ENCODE results near the gene GUCY2D. TPM values are rescaled to one million over a fixed set of nuclear protein-coding genes. Genes with fewer than 3 reads are reported as not detected.
"Not testable (repeated sequence)": the region's sequence is repeated elsewhere in the genome, so short reads cannot be mapped to it uniquely, and the experiment has no call there.

Gene GUCY2D
- total RNA-seq (under 1 TPM in 2 of 7 donors, not detected in 5; 0.07 to 0.43 TPM), polyA plus RNA-seq (under 1 TPM in 1 of 3 donors, not detected in 2; 0.03 TPM)
- long read RNA-seq, donor 1, result 0 reads
- long read RNA-seq, donor 2, result 0 reads

- Histone ChIP-seq H3K27me3 (replicated peaks in 1 of 7) (peaks cover 11 to 83% (median 33%) of the 10 kb centered on the region in 7 donors), H3K9me3 (no peaks in the 10 kb centered on the region), H3K4me1 (peaks cover 6 to 25% (median 17%) of the 10 kb centered on the region in 6 donors), H3K27ac (no peak within 1 kb of the TSS), H3K36me3 (no peaks in the 10 kb centered on the region), H3K4me3 (peak within 1 kb of the TSS in 6 of 8 donors; percentile 1 to 59 (median 18))
- intact Hi-C loops (cut with DNase I; ENCODE audit: low total_unique reads), result no loop called here
- DNase-seq, result peak; percentile 87
- no peak for TF ChIP-seq CTCF (IDR thresholded peaks at IDR 0.05 in 8 of 11, conservative IDR thresholded peaks at IDR 0.05 in 3 of 11)
- no peak for TF ChIP-seq POLR2A (IDR thresholded peaks at IDR 0.05)
- TF ChIP-seq POLR2AphosphoS5 (IDR thresholded peaks at IDR 0.05), result no peak
- WGBS, 5 donors, result 4 to 14% (median 5%) methylated on average over 12 to 18 of the region's 18 CpGs
Observed at GRCh38 chr17:8001976-8002720, at the start of gene GUCY2D. Gene GUCY2D, plus strand, starts transcription at chr17:8002615. Its CDS starts 433 bp downstream, at chr17:8003048.

GRCh38 chr17:7953266-7953665 lies 49.1 kb upstream of the GUCY2D start:
- H3K27ac ChIP-seq; intact Hi-C loops (cut with DNase I; ENCODE audit: low total_unique reads); H3K4me3 ChIP-seq; DNase-seq; H3K9me3 ChIP-seq; H3K27me3 ChIP-seq (replicated peaks in 1 of 7): not testable (repeated sequence)
- 93 to 97% (median 96%) methylated on average over 13 of the region's 13 CpGs for WGBS, 5 donors
- peaks cover 0 to 20% (median 0%) of the 10 kb centered on the region in 6 donors for H3K4me1 ChIP-seq
- H3K36me3 ChIP-seq, result peaks cover 0 to 23% (median 13%) of the 10 kb centered on the region in 6 donors

- Histone ChIP-seq H3K27me3 (replicated peaks in 1 of 7) (peaks cover 0 to 9% (median 3%) of the 10 kb centered on the region in 7 donors), H3K27ac (no peak overlapping the region), H3K4me3 (no peak overlapping the region), H3K9me3 (no peaks in the 10 kb centered on the region), H3K4me1 (peaks cover 0 to 23% (median 0%) of the 10 kb centered on the region in 6 donors), H3K36me3 (no peaks in the 10 kb centered on the region)
- no peak for DNase-seq
- TF ChIP-seq POLR2AphosphoS5 (IDR thresholded peaks at IDR 0.05) (no peak), POLR2A (IDR thresholded peaks at IDR 0.05) (no peak), CTCF (IDR thresholded peaks at IDR 0.05 in 8 of 11, conservative IDR thresholded peaks at IDR 0.05 in 3 of 11) (no peak)
- intact Hi-C loops (cut with DNase I; ENCODE audit: low total_unique reads), result no loop called here
- WGBS, 5 donors, result 77 to 89% (median 79%) methylated on average over 13 of the region's 13 CpGs
Observed at GRCh38 chr17:7955414-7956227, 46.8 kb upstream of the GUCY2D start.

GRCh38 chr17:7956228-7956965 lies 46.0 kb upstream of the GUCY2D start:
- Histone ChIP-seq H3K9me3 (no peaks in the 10 kb centered on the region), H3K4me1 (peaks cover 0 to 17% (median 0%) of the 10 kb centered on the region in 6 donors), H3K36me3 (no peaks in the 10 kb centered on the region), H3K27ac (no peak overlapping the region), H3K27me3 (replicated peaks in 1 of 7) (peaks cover 0 to 16% (median 5%) of the 10 kb centered on the region in 7 donors), H3K4me3 (no peak overlapping the region)
- TF ChIP-seq CTCF (IDR thresholded peaks at IDR 0.05 in 8 of 11, conservative IDR thresholded peaks at IDR 0.05 in 3 of 11), result no peak
- TF ChIP-seq POLR2A (IDR thresholded peaks at IDR 0.05), result no peak
- no peak for TF ChIP-seq POLR2AphosphoS5 (IDR thresholded peaks at IDR 0.05)
- 74 to 91% (median 83%) methylated on average over 11 of the region's 11 CpGs for WGBS, 5 donors
- intact Hi-C loops (cut with DNase I; ENCODE audit: low total_unique reads), result no loop called here
- DNase-seq, result no peak
